Mammary epithelial cell (primary cell): Measurements from ENCODE around the gene ING5.

Experiments used
- CTCF ChIP-seq, 2 donors: IDR thresholded peaks in 1 of 2; conservative IDR thresholded peaks in 1 of 2; 2 replicates each; pipeline ENCODE4 v1.5.1; 2011 to 2012; ENCODE audit warnings: inconsistent platforms in 2 of 2, low read length in 2 of 2, mild to moderate bottlenecking in 2 of 2, control low read depth in 1 of 2, low read depth in 1 of 2; ENCODE audit not compliant: insufficient read depth in 1 of 2; ENCODE audit errors: extremely low read depth in 1 of 2
- EZH2 ChIP-seq: IDR thresholded peaks from 2 replicates; pipeline ENCODE4 v1.6.1; 2012; ENCODE audit warnings: low read length, inconsistent platforms, borderline replicate concordance

DNA sequence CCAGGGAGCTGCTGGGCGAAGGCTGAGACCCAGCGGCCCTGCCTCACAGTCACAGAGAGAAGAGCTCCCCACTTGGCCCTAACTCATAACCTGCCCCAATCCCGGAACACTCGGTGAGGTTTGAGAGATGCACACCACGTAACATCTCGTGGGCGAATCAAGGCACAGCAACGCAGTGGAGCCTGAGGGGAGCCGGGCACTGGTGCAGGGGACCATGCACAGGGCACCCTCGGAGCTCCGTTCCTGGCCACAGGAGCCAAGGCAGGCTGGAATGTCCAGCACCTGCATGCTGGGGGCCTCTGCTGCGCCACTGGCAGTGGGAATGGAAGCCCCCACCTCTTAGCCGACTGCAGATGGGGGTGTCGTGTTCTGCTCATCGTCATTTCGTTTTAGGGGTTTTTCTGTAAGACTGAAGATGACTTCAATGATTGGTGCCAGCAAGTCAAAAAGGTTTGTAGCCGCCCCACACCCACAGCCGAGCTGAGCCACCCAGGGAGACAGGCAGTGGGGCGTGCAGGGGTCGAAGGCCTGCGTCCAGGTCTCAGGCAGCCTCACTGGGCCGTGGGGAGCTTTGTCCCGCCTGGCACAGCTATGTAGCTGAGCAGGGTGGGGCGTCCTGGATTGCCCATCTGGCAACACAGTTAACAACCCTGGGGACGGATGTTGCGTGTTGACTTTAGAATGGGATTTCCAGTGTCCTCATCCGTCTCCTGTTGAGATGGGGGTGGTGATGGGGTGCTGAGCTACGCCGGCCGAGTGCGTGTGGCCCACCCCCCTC, 31.3 kb upstream of the ING5 start:
- TF ChIP-seq EZH2 (no peak), CTCF (conservative IDR thresholded peaks at IDR 0.05 in 1 of 2, IDR thresholded peaks at IDR 0.05 in 1 of 2; ENCODE audit: extremely low read depth in 1 of 2, insufficient read depth in 1 of 2, low read depth in 1 of 2, low read length in 2 of 2) (no peak)
